SK-N-SH treated with all-trans-retinoic acid at 6 μM for 48 hours (cell line): ENCODE data around the gene ATP8B3.

ENCODE experiments used
- ATAC-seq: fragments of 200-7000 bp; cut with Tn5 transposase; 3 replicates; pipeline ENCODE4 v1.9.1; 2020; ENCODE audit warnings: mild to moderate bottlenecking, moderate library complexity
- ARNTL ChIP-seq: fragments of 450-650 bp; formaldehyde crosslinking; IDR thresholded peaks from 2 replicates; pipeline ENCODE4 v1.5.0; 2020; ENCODE audit warnings: low read depth, mild to moderate bottlenecking, moderate library complexity, borderline replicate concordance
- BACH2 ChIP-seq: fragments of 250-450 bp; sonication (Bioruptor Pico); IDR thresholded peaks from 2 replicates; pipeline ENCODE4 v1.9.0; 2021; ENCODE audit warnings: mild to moderate bottlenecking, borderline replicate concordance
- CREB5 ChIP-seq: fragments of 250-450 bp; sonication (Bioruptor Pico); IDR thresholded peaks from 2 replicates; pipeline ENCODE4 v1.5.1; 2020; ENCODE audit warnings: low read depth, mild to moderate bottlenecking, moderate library complexity
- CSDC2 ChIP-seq: fragments of 250-450 bp; sonication (Bioruptor Pico); IDR thresholded peaks from 2 replicates; pipeline ENCODE4 v1.5.0; 2020; ENCODE audit warnings: mild to moderate bottlenecking, moderate library complexity
- ESRRG ChIP-seq: fragments of 250-450 bp; sonication (Bioruptor Pico); IDR thresholded peaks from 2 replicates; pipeline ENCODE4 v1.6.1; 2021; ENCODE audit warnings: mild to moderate bottlenecking
- GLIS3 ChIP-seq: fragments of 250-450 bp; sonication (Bioruptor Pico); IDR thresholded peaks from 2 replicates; pipeline ENCODE4 v1.5.0; 2020; ENCODE audit warnings: mild to moderate bottlenecking, moderate library complexity
- ISL1 ChIP-seq: fragments of 250-450 bp; sonication (Bioruptor Pico); IDR thresholded peaks from 2 replicates; pipeline ENCODE4 v2.1.2; 2022; ENCODE audit warnings: mild to moderate bottlenecking, moderate library complexity
- OSR1 ChIP-seq: fragments of 250-450 bp; sonication (Bioruptor Pico); IDR thresholded peaks from 2 replicates; pipeline ENCODE4 v1.8.0; 2022; ENCODE audit warnings: moderate library complexity, mild to moderate bottlenecking, inconsistent platforms
- PATZ1 ChIP-seq: fragments of 250-450 bp; sonication (Bioruptor Pico); IDR thresholded peaks from 2 replicates; pipeline ENCODE4 v1.8.0; 2020; ENCODE audit warnings: mild to moderate bottlenecking, moderate library complexity, borderline replicate concordance
- POU6F1 ChIP-seq: fragments of 250-450 bp; sonication (Bioruptor Pico); IDR thresholded peaks from 2 replicates; pipeline ENCODE4 v1.8.0; 2021; ENCODE audit warnings: low read depth, mild to moderate bottlenecking, moderate library complexity, borderline replicate concordance
- PPARA ChIP-seq: fragments of 250-450 bp; sonication (Bioruptor Pico); IDR thresholded peaks from 2 replicates; pipeline ENCODE4 v1.5.0; 2020; ENCODE audit warnings: mild to moderate bottlenecking, borderline replicate concordance
- RARB ChIP-seq: fragments of 250-450 bp; sonication (Bioruptor Pico); IDR thresholded peaks from 2 replicates; pipeline ENCODE4 v1.8.0; 2021; ENCODE audit warnings: mild to moderate bottlenecking, moderate library complexity
- SNAI2 ChIP-seq: fragments of 250-450 bp; sonication (Bioruptor Pico); IDR thresholded peaks from 2 replicates; pipeline ENCODE4 v1.5.0; 2020; ENCODE audit warnings: mild to moderate bottlenecking, moderate library complexity
- TCF4 ChIP-seq: fragments of 250-450 bp; sonication (Bioruptor Pico); IDR thresholded peaks from 2 replicates; pipeline ENCODE4 v1.8.0; 2021; ENCODE audit warnings: mild to moderate bottlenecking, moderate library complexity, borderline replicate concordance
- TOX ChIP-seq: fragments of 250-450 bp; sonication (Bioruptor Pico); IDR thresholded peaks from 2 replicates; pipeline ENCODE4 v1.8.0; 2021; ENCODE audit warnings: mild to moderate bottlenecking, moderate library complexity, borderline replicate concordance
- TSHZ2 ChIP-seq: fragments of 250-450 bp; sonication (Bioruptor Pico); IDR thresholded peaks from 2 replicates; pipeline ENCODE4 v1.5.0; 2020; ENCODE audit warnings: mild to moderate bottlenecking, moderate library complexity
- ZC3H10 ChIP-seq: fragments of 250-450 bp; sonication (Bioruptor Pico); IDR thresholded peaks from 2 replicates; pipeline ENCODE4 v1.5.1; 2021; ENCODE audit warnings: mild to moderate bottlenecking, moderate library complexity
- ZFP3 ChIP-seq: fragments of 250-450 bp; sonication (Bioruptor Pico); IDR thresholded peaks from 2 replicates; pipeline ENCODE4 v1.5.0; 2020; ENCODE audit warnings: mild to moderate bottlenecking, moderate library complexity
- ZNF565 ChIP-seq: fragments of 450-650 bp; formaldehyde crosslinking; conservative IDR thresholded peaks from 2 replicates; pipeline ENCODE4 v1.5.0; 2020; ENCODE audit warnings: low read depth, mild to moderate bottlenecking, moderate library complexity
- ZNF70 ChIP-seq: fragments of 450-650 bp; formaldehyde crosslinking; IDR thresholded peaks from 2 replicates; pipeline ENCODE4 v1.5.0; 2020; ENCODE audit warnings: mild to moderate bottlenecking, moderate library complexity
- ZNF8 ChIP-seq: fragments of 450-650 bp; formaldehyde crosslinking; IDR thresholded peaks from 2 replicates; pipeline ENCODE4 v1.5.0; 2020; ENCODE audit warnings: mild to moderate bottlenecking, moderate library complexity

The ATP8B3 gene

DNA sequence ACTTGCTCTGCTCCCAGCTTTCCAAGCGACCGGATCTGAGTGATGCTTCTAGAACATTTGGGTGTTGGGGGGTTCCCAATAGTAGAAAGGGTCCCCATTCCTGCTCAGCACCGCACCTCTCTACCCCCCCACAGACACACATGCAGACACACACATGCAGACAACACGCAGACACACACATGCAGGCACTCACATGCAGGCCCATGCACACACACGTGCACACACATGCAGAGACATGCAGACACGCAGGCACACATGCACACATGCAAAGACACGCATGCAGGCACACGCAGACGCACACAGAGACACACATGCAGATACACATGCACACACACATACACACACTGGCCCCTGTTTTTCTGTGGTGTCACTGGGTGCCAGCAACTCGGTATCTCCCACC is 34.9 kb downstream of the ATP8B3 start:
- TF ChIP-seq ZC3H10 (no peak), PPARA (CRISPR knock-in tag) (no peak), RARB (CRISPR knock-in tag) (no peak), ZNF565 (CRISPR knock-in tag) (no peak), TOX (CRISPR knock-in tag) (no peak), POU6F1 (no peak), GLIS3 (CRISPR knock-in tag) (no peak), ESRRG (CRISPR knock-in tag) (no peak), SNAI2 (CRISPR knock-in tag) (no peak), TCF4 (CRISPR knock-in tag) (no peak), ISL1 (CRISPR knock-in tag) (no peak), CREB5 (CRISPR knock-in tag) (no peak), ZNF8 (CRISPR knock-in tag) (no peak), PATZ1 (CRISPR knock-in tag) (no peak), OSR1 (CRISPR knock-in tag) (no peak), BACH2 (CRISPR knock-in tag) (no peak), ZNF70 (no peak), ARNTL (CRISPR knock-in tag) (no peak), TSHZ2 (CRISPR knock-in tag) (no peak), ZFP3 (CRISPR knock-in tag) (no peak)

GRCh38 chr19:1776606-1777147 is 35.4 kb downstream of the ATP8B3 start:
- no peak for TF ChIP-seq ZFP3 (CRISPR knock-in tag)
- TF ChIP-seq ISL1 (CRISPR knock-in tag), result no peak
- TF ChIP-seq ZNF70, result no peak
- no peak for TF ChIP-seq CREB5 (CRISPR knock-in tag)
- TF ChIP-seq CSDC2 (CRISPR knock-in tag), result no peak
- TF ChIP-seq OSR1 (CRISPR knock-in tag), result no peak
- ATAC-seq, result no peak

More for the DNA sequence above, 34.9 kb downstream of the ATP8B3 start:
- no peak for ATAC-seq

GRCh38 chr19:1775951-1776605 is 36.0 kb downstream of the ATP8B3 start:
- TF ChIP-seq ARNTL (CRISPR knock-in tag) (no peak), PPARA (CRISPR knock-in tag) (no peak), GLIS3 (CRISPR knock-in tag) (no peak), SNAI2 (CRISPR knock-in tag) (no peak), TOX (CRISPR knock-in tag) (no peak), ZNF70 (no peak), TSHZ2 (CRISPR knock-in tag) (no peak), RARB (CRISPR knock-in tag) (no peak), OSR1 (CRISPR knock-in tag) (no peak)
- no peak for ATAC-seq
